ENCODE results near the gene CHD9.

DNA sequence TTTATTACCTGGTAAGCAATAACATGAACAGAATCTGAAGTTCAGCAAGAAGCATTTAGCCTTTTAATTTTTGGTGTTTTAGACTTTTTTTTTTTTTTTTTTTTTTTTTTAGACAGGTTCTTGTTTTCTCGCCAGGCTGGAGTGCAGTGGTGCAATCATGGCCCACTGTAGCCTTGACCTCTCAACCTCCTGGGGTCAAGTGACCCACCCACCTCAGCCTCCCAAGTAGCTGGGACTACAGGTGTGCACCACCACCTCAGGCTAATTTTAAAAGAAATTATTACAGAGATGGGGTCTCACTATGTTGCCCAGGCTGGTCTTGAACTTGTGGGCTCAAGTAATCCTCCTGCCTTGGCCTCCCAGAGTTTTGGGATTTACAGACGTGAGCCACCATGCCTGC lies 206.5 kb downstream of the CHD9 start:
- TF ChIP-seq, protein P1, sequence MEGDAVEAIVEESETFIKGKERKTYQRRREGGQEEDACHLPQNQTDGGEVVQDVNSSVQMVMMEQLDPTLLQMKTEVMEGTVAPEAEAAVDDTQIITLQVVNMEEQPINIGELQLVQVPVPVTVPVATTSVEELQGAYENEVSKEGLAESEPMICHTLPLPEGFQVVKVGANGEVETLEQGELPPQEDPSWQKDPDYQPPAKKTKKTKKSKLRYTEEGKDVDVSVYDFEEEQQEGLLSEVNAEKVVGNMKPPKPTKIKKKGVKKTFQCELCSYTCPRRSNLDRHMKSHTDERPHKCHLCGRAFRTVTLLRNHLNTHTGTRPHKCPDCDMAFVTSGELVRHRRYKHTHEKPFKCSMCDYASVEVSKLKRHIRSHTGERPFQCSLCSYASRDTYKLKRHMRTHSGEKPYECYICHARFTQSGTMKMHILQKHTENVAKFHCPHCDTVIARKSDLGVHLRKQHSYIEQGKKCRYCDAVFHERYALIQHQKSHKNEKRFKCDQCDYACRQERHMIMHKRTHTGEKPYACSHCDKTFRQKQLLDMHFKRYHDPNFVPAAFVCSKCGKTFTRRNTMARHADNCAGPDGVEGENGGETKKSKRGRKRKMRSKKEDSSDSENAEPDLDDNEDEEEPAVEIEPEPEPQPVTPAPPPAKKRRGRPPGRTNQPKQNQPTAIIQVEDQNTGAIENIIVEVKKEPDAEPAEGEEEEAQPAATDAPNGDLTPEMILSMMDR (IDR thresholded peaks at IDR 0.05; ENCODE audit: insufficient read depth, low read depth, low read length) = no peak
- no peak for TF ChIP-seq EZH2 (IDR thresholded peaks at IDR 0.05; ENCODE audit: insufficient read depth, low read length)

All from astrocyte (in vitro differentiated cells and primary cell).